B cell (primary cell): ENCODE results near the gene CEACAM21. TPM values are rescaled to one million over a fixed set of nuclear protein-coding genes. Genes with fewer than 3 reads are reported as not detected.

Source experiments
- ATAC-seq: fragments of 200-7000 bp; cut with Tn5 transposase; one replicate; pipeline ENCODE4 v1.10.0; 2021; ENCODE audit warnings: low read depth, mild to moderate bottlenecking, moderate number of reproducible peaks, moderate library complexity
- CTCF ChIA-PET: fragments of 350-600 bp; sonication (Branson Sonifier 250); formaldehyde crosslinking; loops from one replicate; lab custom pipeline; 2021; ENCODE audit warnings: antibody characterized with exemption, inconsistent platforms; lab: Charles Lee
- POLR2A ChIA-PET: fragments of 350-600 bp; sonication (Branson Sonifier 250); formaldehyde crosslinking; loops from one replicate; lab custom pipeline; 2021; ENCODE audit warnings: antibody characterized with exemption; lab: Charles Lee
- DNase-seq: peaks from one replicate; pipeline ENCODE4 v3.0.0; 2013
- H2AFZ ChIP-seq: 2 replicates; pipeline ENCODE4 v1.6.1; 2012; ENCODE audit warnings: mild to moderate bottlenecking, low read depth, low read length; ENCODE audit not compliant: insufficient read depth, poor library complexity, severe bottlenecking
- H3K27ac ChIP-seq, 2 donors: 1 replicate in 1 of 2; 2 replicates in 1 of 2; pipeline ENCODE4 v1.5.1; 2012 to 2013; ENCODE audit warnings: low read length in 2 of 2, mild to moderate bottlenecking in 2 of 2, moderate library complexity in 1 of 2
- H3K27me3 ChIP-seq, 4 experiments: fragments of 200-600 bp in 1 of 4; sonication (generic) in 1 of 4; replicated peaks in 1 of 4; 1 replicate in 2 of 4; 2 replicates in 2 of 4; pipeline versions ENCODE4 v1.6.1 to v1.7.0; 2013 to 2016; ENCODE audit warnings: low read length in 3 of 4, mild to moderate bottlenecking in 2 of 4, mixed read lengths in 1 of 4, moderate library complexity in 1 of 4; ENCODE audit not compliant: insufficient read depth in 4 of 4, control insufficient read depth in 3 of 4; ENCODE audit errors: control extremely low read depth in 1 of 4
- H3K36me3 ChIP-seq, 2 experiments: replicated peaks in 1 of 2; 1 replicate in 1 of 2; 2 replicates in 1 of 2; pipeline versions ENCODE4 v1.6.1 to v1.7.1; 2013; ENCODE audit warnings: low read length in 1 of 2; ENCODE audit not compliant: insufficient read depth in 2 of 2, control insufficient read depth in 1 of 2; ENCODE audit errors: control extremely low read depth in 1 of 2, extremely low read depth in 1 of 2
- H3K4me1 ChIP-seq, 2 donors: fragments of 200-600 bp in 1 of 2; sonication (generic) in 1 of 2; 1 replicate in 1 of 2; 2 replicates in 1 of 2; pipeline versions ENCODE4 v1.5.1 to v1.6.1; 2013 to 2017; ENCODE audit warnings: low read length in 2 of 2; ENCODE audit not compliant: control insufficient read depth in 2 of 2, insufficient read depth in 2 of 2
- H3K4me2 ChIP-seq: replicated peaks from 2 replicates; pipeline ENCODE3; 2012; ENCODE audit warnings: mild to moderate bottlenecking, low read depth, low read length; ENCODE audit not compliant: poor library complexity, severe bottlenecking
- H3K4me3 ChIP-seq, 5 experiments: fragments of 200-600 bp in 1 of 5; sonication (generic) in 1 of 5; 1 replicate in 3 of 5; 2 replicates in 2 of 5; pipeline versions ENCODE4 v1.5.1 to v1.7.0; 2011 to 2016; ENCODE audit warnings: low read length in 4 of 5, mild to moderate bottlenecking in 4 of 5, low read depth in 2 of 5, control low read depth in 1 of 5, moderate library complexity in 1 of 5; ENCODE audit not compliant: insufficient read depth in 1 of 5; ENCODE audit errors: control extremely low read depth in 1 of 5, extremely low read depth in 1 of 5
- H3K79me2 ChIP-seq: fragments of 200-600 bp; sonication (generic); one replicate; pipeline ENCODE4 v1.6.0; 2016; ENCODE audit warnings: low read length; ENCODE audit not compliant: control insufficient read depth, insufficient read depth
- H3K9ac ChIP-seq: fragments of 200-600 bp; sonication (generic); 2 replicates; pipeline ENCODE4 v1.6.1; 2017; ENCODE audit warnings: mild to moderate bottlenecking, low read length, moderate library complexity
- H3K9me3 ChIP-seq, 3 donors: one replicate each; pipeline versions ENCODE4 v1.6.1 to v1.7.1; 2013; ENCODE audit warnings: low read length in 2 of 3; ENCODE audit not compliant: control insufficient read depth in 2 of 3, insufficient read depth in 1 of 3; ENCODE audit errors: control extremely low read depth in 1 of 3
- H4K20me1 ChIP-seq: 2 replicates; pipeline ENCODE4 v1.6.0; 2012; ENCODE audit warnings: mild to moderate bottlenecking, low read length; ENCODE audit not compliant: insufficient read depth, control insufficient read depth, poor library complexity, severe bottlenecking
- H3K27ac Mint-ChIP-seq: one replicate; pipeline ENCODE4 v1.8.0; 2021; ENCODE audit warnings: mixed read lengths
- H3K27me3 Mint-ChIP-seq: one replicate; pipeline ENCODE4 v1.8.0; 2021; ENCODE audit warnings: mixed read lengths
- H3K4me1 Mint-ChIP-seq: one replicate; pipeline ENCODE4 v1.8.0; 2021; ENCODE audit warnings: mixed read lengths
- H3K4me3 Mint-ChIP-seq: one replicate; pipeline ENCODE4 v1.8.0; 2021; ENCODE audit warnings: mixed read lengths
- H3K9me3 Mint-ChIP-seq: one replicate; pipeline ENCODE4 v1.8.0; 2022; ENCODE audit warnings: mixed read lengths; ENCODE audit not compliant: insufficient read depth
- EZH2 ChIP-seq: IDR thresholded peaks from 2 replicates; pipeline ENCODE4 v1.6.1; 2012; ENCODE audit warnings: borderline replicate concordance, low read depth, mild to moderate bottlenecking, moderate library complexity, low read length; ENCODE audit not compliant: insufficient read depth, poor library complexity, severe bottlenecking
- WGBS: methylation state at CpG from one replicate; pipeline ENCODE4 v1.1.5; 2013; ENCODE audit warnings: missing lambda C conversion rate; ENCODE audit not compliant: insufficient coverage; 5-methylcytosine and 5-hydroxymethylcytosine counted together
- intact Hi-C: fragments of 100-400 bp; cut with micrococcal nuclease; formaldehyde crosslinking; loops from one replicate; pipeline ENCODE4 v1.10.0; 2022
- polyA plus RNA-seq: library from polyadenylated mRNA; depleted of rRNA; stranded (reverse); fragments of >200 nt; gene quantifications from 2 replicates; pipeline ENCODE4 v1.2.3, GENCODE V29; 2012
- total RNA-seq, 2 donors: library from RNA; stranded (reverse); fragments of 120-200 nt in 1 of 2; gene quantifications; 1 replicate in 1 of 2; 2 replicates in 1 of 2; pipeline versions ENCODE4 v1.2.3 to v1.2.4, GENCODE V29; 2013 to 2022
- TF ChIP-seq, protein P1 (sequence below): fragments of 200-600 bp; IDR thresholded peaks from one replicate; pipeline ENCODE4 v1.8.0; 2022; ENCODE audit warnings: antibody characterized with exemption, mild to moderate bottlenecking

CEACAM21 gene
- total and polyA plus RNA-seq, 2 donors (not counting 1 experiment from before 2014, with no cell fraction given), result 18.9 to 27.3 TPM

DNA sequence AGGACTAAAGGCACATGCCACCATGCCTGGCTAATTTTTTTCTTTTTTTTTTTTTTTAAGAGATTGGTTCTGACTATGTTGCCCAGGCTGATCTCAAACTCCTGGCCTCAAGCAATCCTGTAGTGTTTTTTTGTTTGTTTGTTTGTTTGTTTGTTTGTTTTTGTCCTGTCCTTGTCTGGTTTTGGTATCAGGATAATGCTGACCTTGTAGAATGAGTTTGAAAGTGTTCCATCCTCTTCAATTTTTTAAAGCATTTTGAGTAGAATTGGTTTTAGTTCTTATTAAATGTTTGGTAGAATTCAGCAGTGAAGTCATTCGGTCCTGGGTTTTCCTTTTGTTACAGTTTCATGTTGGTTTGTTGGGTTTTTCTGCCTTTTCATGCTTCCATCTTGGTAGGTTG is 31.7 kb downstream of the CEACAM21 start:
- TF ChIP-seq EZH2, result no peak
- TF ChIP-seq, protein P1, sequence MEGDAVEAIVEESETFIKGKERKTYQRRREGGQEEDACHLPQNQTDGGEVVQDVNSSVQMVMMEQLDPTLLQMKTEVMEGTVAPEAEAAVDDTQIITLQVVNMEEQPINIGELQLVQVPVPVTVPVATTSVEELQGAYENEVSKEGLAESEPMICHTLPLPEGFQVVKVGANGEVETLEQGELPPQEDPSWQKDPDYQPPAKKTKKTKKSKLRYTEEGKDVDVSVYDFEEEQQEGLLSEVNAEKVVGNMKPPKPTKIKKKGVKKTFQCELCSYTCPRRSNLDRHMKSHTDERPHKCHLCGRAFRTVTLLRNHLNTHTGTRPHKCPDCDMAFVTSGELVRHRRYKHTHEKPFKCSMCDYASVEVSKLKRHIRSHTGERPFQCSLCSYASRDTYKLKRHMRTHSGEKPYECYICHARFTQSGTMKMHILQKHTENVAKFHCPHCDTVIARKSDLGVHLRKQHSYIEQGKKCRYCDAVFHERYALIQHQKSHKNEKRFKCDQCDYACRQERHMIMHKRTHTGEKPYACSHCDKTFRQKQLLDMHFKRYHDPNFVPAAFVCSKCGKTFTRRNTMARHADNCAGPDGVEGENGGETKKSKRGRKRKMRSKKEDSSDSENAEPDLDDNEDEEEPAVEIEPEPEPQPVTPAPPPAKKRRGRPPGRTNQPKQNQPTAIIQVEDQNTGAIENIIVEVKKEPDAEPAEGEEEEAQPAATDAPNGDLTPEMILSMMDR, result no peak
- intact Hi-C loops, result no loop called here
- no peaks in the 10 kb centered on the region for H3K4me1 Mint-ChIP-seq
- H4K20me1 ChIP-seq, result no peaks in the 10 kb centered on the region
- peaks cover 0 to 11% (median 3%) of the 10 kb centered on the region in 4 experiments for H3K27me3 ChIP-seq
- ATAC-seq (no peak), DNase-seq (no peak)
- H3K4me1 ChIP-seq, result no peaks in the 10 kb centered on the region
- no peak overlapping the region for H3K27ac ChIP-seq
- H3K4me3 Mint-ChIP-seq, result no peak overlapping the region
- H3K79me2 ChIP-seq, result no peaks in the 10 kb centered on the region
- H3K36me3 ChIP-seq, result no peaks in the 10 kb centered on the region
- no peaks in the 10 kb centered on the region for H3K9me3 Mint-ChIP-seq
- peaks cover 30% of the 10 kb centered on the region for H3K27me3 Mint-ChIP-seq
- WGBS, result 100% methylated on average over 1 of the region's 1 CpG
- H3K9ac ChIP-seq, result no peak overlapping the region
- H2AFZ ChIP-seq, result no peak overlapping the region
- ChIA-PET CTCF (no interaction called here), POLR2A (no interaction called here)
- H3K9me3 ChIP-seq, result no peaks in the 10 kb centered on the region
- H3K27ac Mint-ChIP-seq, result no peak overlapping the region
- H3K4me3 ChIP-seq, result no peak overlapping the region
- H3K4me2 ChIP-seq, result no peak overlapping the region

DNA sequence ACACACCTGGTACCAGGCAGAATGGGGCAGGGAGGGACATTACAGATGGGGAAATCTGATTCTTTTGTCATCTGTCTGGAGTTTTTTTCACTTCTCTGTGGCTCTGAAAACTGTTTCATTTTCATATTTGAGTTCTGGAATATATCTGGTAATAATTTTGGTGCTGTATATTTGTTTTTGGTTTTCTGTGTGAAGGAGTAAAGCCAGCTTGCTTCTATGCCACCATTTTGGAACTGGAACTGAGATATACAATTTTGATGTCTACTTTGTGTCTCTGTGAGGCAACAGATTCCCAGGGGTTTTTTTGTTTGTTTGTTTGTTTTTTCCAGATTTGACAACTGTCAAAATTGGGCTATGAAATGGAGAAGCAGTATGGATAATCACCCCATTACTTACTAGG is 34.8 kb downstream of the CEACAM21 start:
- ATAC-seq, result no peak
- Mint-ChIP-seq H3K9me3 (no peaks in the 10 kb centered on the region), H3K27me3 (peaks cover 51% of the 10 kb centered on the region), H3K27ac (no peak overlapping the region), H3K4me3 (no peak overlapping the region), H3K4me1 (no peaks in the 10 kb centered on the region)
- H3K79me2 ChIP-seq, result no peaks in the 10 kb centered on the region
- H3K9me3 ChIP-seq, result peaks cover 0 to 10% (median 5%) of the 10 kb centered on the region in 3 donors
- DNase-seq, result no peak
- no peak overlapping the region for H3K9ac ChIP-seq
- ChIA-PET CTCF (no interaction called here), POLR2A (no interaction called here)
- H3K36me3 ChIP-seq, result no peaks in the 10 kb centered on the region
- H4K20me1 ChIP-seq, result no peaks in the 10 kb centered on the region
- H3K4me2 ChIP-seq, result no peak overlapping the region
- H3K27me3 ChIP-seq, result peaks cover 0 to 18% (median 8%) of the 10 kb centered on the region in 4 experiments
- H2AFZ ChIP-seq, result no peak overlapping the region
- no peaks in the 10 kb centered on the region for H3K4me1 ChIP-seq
- TF ChIP-seq, protein P1, result no peak
- no peak for TF ChIP-seq EZH2
- no peak overlapping the region for H3K4me3 ChIP-seq
- no peak overlapping the region for H3K27ac ChIP-seq
- intact Hi-C loops, result no loop called here
